ENCODE measurements around the gene DCUN1D1.
A peak's percentile ranks its signal among the peaks of the same experiment; 100 is the strongest.
"Not testable (repeated sequence)": the region's sequence is repeated elsewhere in the genome, so short reads cannot be mapped to it uniquely, and the experiment has no call there.

DCUN1D1 gene

DNA sequence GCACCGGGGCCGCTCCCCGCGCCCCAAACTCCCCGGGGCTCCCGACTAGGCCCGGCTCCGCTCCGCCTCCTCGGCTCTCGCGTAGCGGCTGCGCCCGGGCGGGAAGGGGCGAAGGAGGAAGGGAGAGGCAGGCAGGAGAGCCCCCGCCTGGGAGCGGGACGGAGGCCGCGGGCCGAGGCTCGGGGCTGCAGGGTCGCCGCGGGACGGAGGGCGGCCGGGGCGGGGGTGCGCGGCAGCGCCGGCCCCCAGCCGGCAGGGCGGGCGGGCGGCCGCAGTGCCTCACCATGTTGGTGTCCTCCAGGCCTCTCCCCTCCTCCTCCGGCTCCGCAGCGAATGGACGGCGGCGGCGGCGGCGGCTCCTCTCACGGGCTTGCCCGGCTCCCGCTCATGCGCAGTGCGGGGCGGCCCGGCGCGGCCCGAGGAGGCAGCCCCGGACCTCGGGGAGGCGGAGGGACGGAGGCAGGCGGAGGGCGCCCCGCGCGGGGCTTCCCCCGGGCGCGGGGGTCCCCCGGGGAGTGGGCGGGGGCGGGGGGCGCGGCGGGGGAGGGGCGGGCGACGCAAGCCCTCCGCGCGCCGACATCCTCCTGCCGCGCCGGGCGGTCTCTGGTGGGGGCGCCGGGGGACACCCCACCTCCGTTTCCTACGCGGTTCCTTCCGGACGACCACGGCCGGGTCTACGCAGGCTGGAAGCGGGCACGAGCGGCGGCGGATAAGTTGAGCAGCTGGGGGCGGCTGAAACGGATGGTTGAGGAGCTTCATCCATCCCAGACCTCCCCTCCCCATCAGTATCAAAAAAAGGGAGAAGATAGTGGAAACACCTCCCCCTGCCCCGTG is at the start of gene DCUN1D1:
DCUN1D1 (minus strand) TSS at position 335 of the 834 bp plus-strand sequence; CDS start at position 286, 49 bp downstream.
- peak; percentile 71 to 82 for DNase-seq

- no peak for DNase-seq
Measured at GRCh38 chr3:183028416-183028815, 48.1 kb upstream of the DCUN1D1 start.

GRCh38 chr3:183027276-183027675 is 46.9 kb upstream of the DCUN1D1 start:
- DNase-seq: no peak

- DNase-seq: no peak
Measured at GRCh38 chr3:183022936-183023516, 42.7 kb upstream of the DCUN1D1 start.

- no peak for DNase-seq
Measured at GRCh38 chr3:183018421-183019192, 38.3 kb upstream of the DCUN1D1 start.

- no peak for DNase-seq
Measured at GRCh38 chr3:183015185-183015584, 34.8 kb upstream of the DCUN1D1 start.

DNA sequence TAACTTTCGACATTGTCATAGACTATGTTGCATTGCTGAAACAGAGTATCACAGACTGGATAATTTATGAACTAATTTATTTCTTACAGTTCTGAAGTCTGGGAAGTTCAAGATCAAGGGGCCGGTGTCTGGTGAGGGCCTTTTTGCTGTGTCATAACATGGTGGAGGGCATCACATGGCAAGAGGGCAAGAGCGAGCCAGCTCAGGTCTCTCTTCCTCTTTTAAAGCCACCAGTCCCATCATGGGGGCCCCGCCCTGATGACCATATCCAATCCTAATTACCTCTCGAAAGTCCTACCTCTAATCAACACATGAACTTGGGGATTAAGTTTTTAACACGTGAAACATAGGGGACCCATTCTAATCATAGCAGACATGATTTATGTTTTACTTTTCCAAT is 33.5 kb upstream of the DCUN1D1 start:
- DNase-seq: no peak

- DNase-seq: no peak
Measured at GRCh38 chr3:183013074-183013473, 32.7 kb upstream of the DCUN1D1 start.

GRCh38 chr3:183008800-183009199 is 28.5 kb upstream of the DCUN1D1 start:
- DNase-seq: no peak

DNA sequence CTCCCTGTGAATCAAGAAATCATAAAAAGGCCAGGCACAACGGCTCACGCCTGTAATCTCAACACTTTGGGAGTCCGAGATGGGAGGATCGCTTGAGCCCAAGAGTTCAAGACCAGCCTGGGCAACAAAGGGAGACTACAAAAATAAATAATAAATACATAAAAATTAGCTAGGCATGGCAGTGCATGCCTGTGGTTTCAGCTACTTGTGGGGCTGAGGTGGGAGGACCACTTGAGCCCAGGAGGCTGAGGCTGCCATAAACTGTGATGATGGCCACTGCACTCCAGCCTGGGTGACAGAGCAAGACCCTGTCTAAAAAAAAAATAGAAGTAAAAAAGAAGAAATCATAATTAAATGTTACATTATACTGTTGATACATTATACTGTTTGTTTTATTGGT is 28.0 kb upstream of the DCUN1D1 start:
- DNase-seq: no peak

GRCh38 chr3:183006396-183007002 is 26.2 kb upstream of the DCUN1D1 start:
- DNase-seq: no peak

- no peak for DNase-seq
Measured at GRCh38 chr3:182999767-183000166, 19.4 kb upstream of the DCUN1D1 start.

GRCh38 chr3:182993486-182994201 is 13.3 kb upstream of the DCUN1D1 start:
- DNase-seq: not testable (repeated sequence)

- DNase-seq: no peak
Measured at GRCh38 chr3:182989566-182989965, 9.2 kb upstream of the DCUN1D1 start.

- no peak for DNase-seq
Measured at GRCh38 chr3:182986021-182986420, 5.7 kb upstream of the DCUN1D1 start.

DNA sequence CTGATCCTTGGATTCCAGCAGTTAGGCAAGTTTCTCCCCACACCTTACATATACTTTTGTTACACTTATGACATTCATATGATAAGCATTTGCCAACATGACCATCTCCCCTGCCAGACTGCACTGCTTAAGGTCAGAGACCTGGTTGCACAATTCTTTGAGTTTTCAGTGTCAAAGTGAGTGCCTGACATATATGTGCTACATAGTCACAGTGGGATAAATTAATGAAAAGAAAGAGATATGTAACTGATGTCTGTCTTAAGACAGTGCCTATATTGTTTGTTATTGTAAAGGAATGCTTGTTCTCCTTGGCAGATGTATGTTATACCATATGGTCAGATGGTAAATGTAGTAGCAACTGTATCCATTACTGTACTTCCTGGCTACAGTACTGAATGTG is 3.5 kb upstream of the DCUN1D1 start:
- no peak for DNase-seq

DNA sequence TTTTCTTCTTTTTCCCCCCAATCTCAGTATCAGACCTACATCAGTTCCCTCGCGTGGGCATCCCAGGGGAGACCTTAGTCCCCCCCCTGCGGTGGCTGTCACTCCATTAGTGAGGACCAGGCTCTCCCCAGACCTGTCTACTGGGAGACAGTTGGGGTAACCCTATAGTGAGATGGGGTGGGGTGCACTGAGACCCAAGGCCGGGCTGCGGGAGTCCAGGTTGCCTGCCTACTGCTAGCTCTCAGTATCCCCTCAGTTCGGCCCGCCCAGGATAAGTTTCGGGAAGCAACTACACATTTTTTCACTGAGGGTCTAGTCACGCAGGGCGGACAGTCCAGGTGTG is 671 bp upstream of the DCUN1D1 start:
- DNase-seq: no peak

DNA sequence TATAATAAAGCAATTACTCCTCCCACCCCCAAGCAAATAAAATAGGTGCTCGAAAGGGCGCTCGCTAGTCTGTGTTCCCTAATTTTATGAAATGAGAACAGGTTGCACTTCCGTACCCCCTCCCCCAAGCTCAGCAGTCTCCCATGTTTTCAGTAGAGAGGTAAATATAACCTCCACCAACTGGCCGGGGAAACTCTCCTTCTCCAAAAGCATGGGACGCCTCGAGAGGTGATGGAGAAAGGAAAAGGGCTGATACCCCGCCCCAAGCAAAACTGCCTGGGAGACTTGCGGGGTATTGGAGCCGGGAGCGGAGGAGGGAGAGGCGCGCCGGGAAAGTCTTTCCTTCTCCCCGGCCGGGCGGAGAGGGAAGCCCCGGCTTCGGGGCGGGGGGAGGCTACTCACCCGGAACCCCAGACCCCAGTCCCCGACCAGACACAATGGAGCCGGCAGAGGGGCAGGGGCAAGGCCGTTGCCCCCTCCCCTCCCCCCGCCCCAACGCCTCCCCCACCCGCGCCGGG is 605 bp downstream of the DCUN1D1 start:
- no peak for DNase-seq

- no peak for DNase-seq
Measured at GRCh38 chr3:182979103-182979673, 1.1 kb downstream of the DCUN1D1 start.

- DNase-seq: no peak
Measured at GRCh38 chr3:182978387-182978786, 2.0 kb downstream of the DCUN1D1 start.

DNA sequence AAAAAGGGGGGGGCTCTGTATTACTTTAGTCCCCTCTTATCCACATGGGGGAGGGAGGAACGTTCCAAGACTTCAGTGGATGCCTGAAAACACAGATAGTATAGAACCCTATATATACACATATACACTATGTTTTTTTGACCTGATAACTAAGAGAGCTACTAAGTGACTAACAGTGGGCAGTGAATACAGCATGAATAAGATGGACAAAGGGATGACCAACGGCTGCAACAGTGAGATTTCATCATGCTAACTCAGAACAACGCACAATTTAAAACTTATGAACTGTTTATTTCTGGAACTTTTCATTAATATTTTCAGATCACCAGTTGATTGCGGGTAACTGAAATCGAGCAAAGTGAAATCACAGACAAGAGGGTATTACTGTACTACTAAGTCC is 7.3 kb downstream of the DCUN1D1 start:
- DNase-seq: no peak

GRCh38 chr3:182972387-182972786 is 8.0 kb downstream of the DCUN1D1 start:
- no peak for DNase-seq
